Upper lobe of left lung (tissue), 4 donors: ENCODE measurements around the gene FTCDNL1.

Experiments
- POLR2A ChIP-seq, 4 donors: fragments of 450-650 bp; IDR thresholded peaks; one replicate each; pipeline ENCODE4 v1.5.1; 2016 to 2017; ENCODE audit warnings: antibody characterized with exemption in 4 of 4, mild to moderate bottlenecking in 2 of 4
- TF ChIP-seq, protein P1 (sequence below), 6 experiments: fragments of 450-650 bp in 4 of 6; fragments of 200-600 bp in 2 of 6; sonication (generic) in 2 of 6; IDR thresholded peaks; one replicate each; pipeline ENCODE4 v1.5.1; 2016 to 2019; ENCODE audit warnings: antibody characterized with exemption in 6 of 6

DNA sequence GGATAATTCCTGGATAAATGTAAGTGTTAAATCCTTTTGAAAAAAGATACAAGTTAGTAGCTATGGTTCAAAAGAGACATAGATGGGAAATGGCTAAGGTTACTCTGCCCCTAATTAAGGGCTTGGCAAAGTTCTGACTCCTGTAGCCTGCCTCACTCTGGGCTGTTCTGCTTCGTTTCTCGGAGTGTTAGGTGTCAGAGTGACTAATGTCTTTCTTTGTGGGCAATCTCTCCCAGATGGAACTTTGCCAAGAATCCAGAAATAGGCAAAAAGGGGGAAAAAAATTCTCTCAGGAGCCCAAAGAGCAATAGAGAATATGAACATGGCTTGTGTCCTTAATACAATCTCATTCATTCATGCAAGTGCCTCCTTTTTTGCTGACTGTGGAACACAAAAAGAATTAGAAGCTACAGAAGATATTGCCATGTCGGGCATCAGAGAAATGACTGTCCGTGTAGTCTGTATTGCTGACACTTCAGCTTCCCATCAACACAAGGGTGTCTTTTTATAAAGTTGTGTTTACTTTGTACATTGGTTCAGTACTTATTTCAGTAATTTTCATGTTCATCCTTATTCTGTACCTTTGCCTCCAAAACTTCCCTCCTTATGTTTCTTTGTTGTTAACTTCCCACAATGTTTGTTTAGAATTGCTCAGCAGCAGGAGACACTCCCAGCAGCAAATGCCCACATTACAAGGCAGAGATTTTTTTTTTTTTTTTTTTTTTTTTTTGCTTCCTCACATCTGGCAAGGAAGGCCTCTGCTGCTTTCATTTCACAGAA is 134.0 kb downstream of the FTCDNL1 start:
- no peak for TF ChIP-seq POLR2A (IDR thresholded peaks at IDR 0.05)
- TF ChIP-seq, protein P1, sequence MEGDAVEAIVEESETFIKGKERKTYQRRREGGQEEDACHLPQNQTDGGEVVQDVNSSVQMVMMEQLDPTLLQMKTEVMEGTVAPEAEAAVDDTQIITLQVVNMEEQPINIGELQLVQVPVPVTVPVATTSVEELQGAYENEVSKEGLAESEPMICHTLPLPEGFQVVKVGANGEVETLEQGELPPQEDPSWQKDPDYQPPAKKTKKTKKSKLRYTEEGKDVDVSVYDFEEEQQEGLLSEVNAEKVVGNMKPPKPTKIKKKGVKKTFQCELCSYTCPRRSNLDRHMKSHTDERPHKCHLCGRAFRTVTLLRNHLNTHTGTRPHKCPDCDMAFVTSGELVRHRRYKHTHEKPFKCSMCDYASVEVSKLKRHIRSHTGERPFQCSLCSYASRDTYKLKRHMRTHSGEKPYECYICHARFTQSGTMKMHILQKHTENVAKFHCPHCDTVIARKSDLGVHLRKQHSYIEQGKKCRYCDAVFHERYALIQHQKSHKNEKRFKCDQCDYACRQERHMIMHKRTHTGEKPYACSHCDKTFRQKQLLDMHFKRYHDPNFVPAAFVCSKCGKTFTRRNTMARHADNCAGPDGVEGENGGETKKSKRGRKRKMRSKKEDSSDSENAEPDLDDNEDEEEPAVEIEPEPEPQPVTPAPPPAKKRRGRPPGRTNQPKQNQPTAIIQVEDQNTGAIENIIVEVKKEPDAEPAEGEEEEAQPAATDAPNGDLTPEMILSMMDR (IDR thresholded peaks at IDR 0.05): no peak
